Activated CD4-positive, alpha-beta T cell treated with anti-CD3 and anti-CD28 coated beads, Interleukin-2, amount 10 ng/mL, durations not matched to agents 24 days and 14 days (primary cell): ENCODE measurements around the gene BMF. TPM values are rescaled to one million over a fixed set of nuclear protein-coding genes. Genes with fewer than 3 reads are reported as not detected.

Experiments used
- DNase-seq: peaks from one replicate; pipeline ENCODE4 v3.0.0; 2022
- H3K27ac Mint-ChIP-seq: one replicate; pipeline ENCODE4 v1.8.0; 2022; ENCODE audit warnings: mild to moderate bottlenecking, mixed read lengths
- H3K27me3 Mint-ChIP-seq: one replicate; pipeline ENCODE4 v1.8.0; 2022; ENCODE audit warnings: mixed read lengths
- H3K36me3 Mint-ChIP-seq: one replicate; pipeline ENCODE4 v1.8.0; 2022; ENCODE audit warnings: low read depth, mild to moderate bottlenecking, mixed read lengths
- H3K4me1 Mint-ChIP-seq: one replicate; pipeline ENCODE4 v1.8.0; 2021; ENCODE audit warnings: mixed read lengths
- H3K4me3 Mint-ChIP-seq: one replicate; pipeline ENCODE4 v1.8.0; 2022; ENCODE audit warnings: mild to moderate bottlenecking, moderate library complexity, mixed read lengths
- H3K9me3 Mint-ChIP-seq: one replicate; pipeline ENCODE4 v1.8.0; 2021; ENCODE audit warnings: mixed read lengths
- intact Hi-C: fragments of 100-400 bp; cut with micrococcal nuclease; formaldehyde crosslinking; loops from one replicate; pipeline ENCODE4 v1.15.1; 2023
- total RNA-seq: library from RNA; stranded (reverse); gene quantifications from 2 replicates; pipeline ENCODE4 v1.2.3, GENCODE V29; 2022

BMF gene
- total RNA-seq, 1 donor from 2014 or later, result 8.4 TPM

DNA sequence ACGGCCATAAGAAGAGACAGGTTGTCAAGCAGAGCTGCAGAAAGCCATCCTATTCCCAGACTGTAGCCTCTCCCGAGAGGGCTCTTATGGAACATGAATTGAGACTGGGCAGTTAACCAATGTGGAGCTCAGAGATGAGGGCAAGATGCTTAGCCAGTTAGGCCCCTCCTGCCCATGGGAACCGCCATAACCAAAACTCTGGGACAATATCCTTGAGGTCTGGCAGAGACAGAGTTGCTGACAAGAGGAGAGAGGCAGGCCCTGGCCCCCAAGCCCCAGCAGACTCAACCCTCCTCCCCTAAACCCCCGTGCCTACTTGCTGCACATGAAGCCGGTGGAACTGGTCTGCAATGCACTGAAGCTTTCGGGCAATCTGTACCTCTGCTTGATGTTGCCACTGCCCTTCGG lies 4.8 kb downstream of the BMF start:
- Mint-ChIP-seq H3K4me1 (peaks cover 79% of the 10 kb centered on the region), H3K36me3 (peaks cover 23% of the 10 kb centered on the region), H3K27me3 (no peaks in the 10 kb centered on the region), H3K4me3 (no peak overlapping the region), H3K27ac (no peak overlapping the region), H3K9me3 (no peaks in the 10 kb centered on the region)
- no peak for DNase-seq
- intact Hi-C loops, result no loop called here

GRCh38 chr15:40102897-40103858 lies 5.5 kb downstream of the BMF start:
- Mint-ChIP-seq H3K27ac (no peak overlapping the region), H3K36me3 (peaks cover 23% of the 10 kb centered on the region), H3K4me1 (peaks cover 85% of the 10 kb centered on the region), H3K27me3 (no peaks in the 10 kb centered on the region), H3K4me3 (no peak overlapping the region), H3K9me3 (no peaks in the 10 kb centered on the region)
- intact Hi-C loops, result no loop called here
- DNase-seq, result no peak

DNA sequence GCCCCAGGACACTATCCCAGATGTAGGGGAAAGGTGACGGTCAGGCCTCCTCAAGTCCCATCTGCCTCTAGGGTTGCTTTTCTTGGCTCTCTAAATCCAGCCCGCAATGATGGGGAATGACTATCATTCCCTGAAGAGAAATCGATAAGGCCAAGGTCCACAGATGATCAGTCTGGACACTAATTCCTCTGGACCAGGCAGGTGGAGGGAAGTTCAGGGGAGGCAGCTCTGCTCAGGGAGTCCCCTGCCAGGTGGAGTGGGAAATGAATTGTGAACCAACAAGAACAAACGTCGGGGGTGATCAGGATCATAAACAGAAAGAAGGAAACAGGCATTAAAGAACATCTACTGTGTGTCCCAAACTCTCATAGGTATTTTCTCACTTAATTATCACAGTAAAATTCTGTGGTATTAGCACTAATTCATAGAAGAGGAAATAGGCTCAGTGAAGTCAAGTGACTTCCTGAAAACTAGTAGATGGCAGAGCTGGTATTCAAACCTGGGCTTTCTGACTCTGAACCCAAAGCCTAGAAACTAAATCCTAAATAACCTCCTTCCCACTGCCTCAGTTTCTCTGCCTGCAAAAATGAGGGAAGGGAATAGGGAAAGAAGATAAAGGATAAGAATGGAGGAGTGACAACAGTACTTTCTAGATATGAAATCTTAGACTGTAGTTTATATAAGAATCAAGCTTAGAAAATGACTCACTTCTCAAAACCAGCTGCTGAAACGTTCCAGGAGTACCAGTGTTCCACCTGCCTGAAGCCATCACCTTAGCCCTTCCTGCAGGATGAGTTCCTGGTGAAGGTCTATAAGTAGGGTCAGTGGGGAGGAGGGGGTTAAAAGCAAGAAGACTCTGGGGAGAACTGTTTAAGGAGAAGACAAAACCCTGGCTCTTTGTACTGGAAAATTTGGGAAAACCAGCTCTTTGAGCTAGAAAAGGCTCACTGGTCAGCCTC lies 7.5 kb downstream of the BMF start:
- Mint-ChIP-seq H3K27ac (peak overlapping the region; percentile 76), H3K4me1 (peaks cover 84% of the 10 kb centered on the region), H3K4me3 (peak overlapping the region; percentile 30), H3K36me3 (peaks cover 22% of the 10 kb centered on the region), H3K27me3 (no peaks in the 10 kb centered on the region), H3K9me3 (no peaks in the 10 kb centered on the region)
- DNase-seq, result no peak
- intact Hi-C loops, result no loop called here

DNA sequence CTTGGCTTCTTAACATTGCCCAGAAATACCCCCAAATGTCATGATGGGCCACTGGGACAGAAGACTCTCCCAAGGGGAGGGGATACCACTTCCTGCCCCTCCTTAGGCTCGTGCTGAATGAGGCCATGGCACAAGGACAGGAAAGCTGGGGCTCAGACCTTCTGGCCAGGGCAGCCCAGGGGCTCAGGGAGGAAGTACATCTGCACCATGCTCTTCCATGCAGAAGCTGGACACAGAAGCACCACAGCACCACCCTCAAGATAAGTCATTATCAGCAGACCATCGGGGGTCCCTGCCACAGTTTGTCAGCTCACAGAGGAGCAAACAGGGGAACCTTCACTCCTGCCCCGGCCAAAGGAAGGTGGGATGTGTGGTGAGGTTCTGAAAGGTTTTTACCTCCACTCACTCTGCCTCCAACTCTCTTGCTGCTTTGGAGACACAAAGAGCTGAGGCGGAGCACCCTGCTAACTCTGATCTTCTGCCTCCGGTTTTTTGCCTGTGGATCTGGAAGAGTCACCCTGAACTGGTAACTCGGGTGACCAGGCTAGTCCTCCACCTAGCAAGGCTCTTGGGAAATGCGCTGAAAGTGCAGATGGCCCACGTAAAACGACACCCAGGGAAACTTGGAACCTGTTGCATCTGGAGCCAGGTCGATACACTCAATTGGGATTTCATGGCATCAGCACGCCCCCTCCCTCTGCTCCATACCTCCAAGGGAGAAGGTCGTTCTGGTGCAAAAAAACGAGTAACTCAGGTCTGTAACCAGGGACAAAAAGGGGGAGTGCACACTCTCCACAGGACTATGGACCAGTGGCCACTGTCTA lies 8.3 kb downstream of the BMF start:
- H3K27ac Mint-ChIP-seq, result peak overlapping the region; percentile 45
- peak; percentile 59 for DNase-seq
- H3K4me1 Mint-ChIP-seq, result peaks cover 83% of the 10 kb centered on the region
- H3K4me3 Mint-ChIP-seq, result peak overlapping the region; percentile 20
- H3K9me3 Mint-ChIP-seq, result no peaks in the 10 kb centered on the region
- H3K36me3 Mint-ChIP-seq, result peaks cover 22% of the 10 kb centered on the region
- H3K27me3 Mint-ChIP-seq, result no peaks in the 10 kb centered on the region
- intact Hi-C loops, result no loop called here

- peak; percentile 92 for DNase-seq
- peak overlapping the region; percentile 79 for H3K4me3 Mint-ChIP-seq
- H3K4me1 Mint-ChIP-seq, result peaks cover 79% of the 10 kb centered on the region
- peak overlapping the region; percentile 97 for H3K27ac Mint-ChIP-seq
- no peaks in the 10 kb centered on the region for H3K9me3 Mint-ChIP-seq
- no peaks in the 10 kb centered on the region for H3K27me3 Mint-ChIP-seq
- peaks cover 21% of the 10 kb centered on the region for H3K36me3 Mint-ChIP-seq
- intact Hi-C loops, result loop anchor here (1.0 to 2.0 kb wide), 3 partner anchors 9 to 54 kb away; no protein-coding TSS in a partner anchor
Measured at GRCh38 chr15:40098489-40099261, 10.0 kb downstream of the BMF start.

DNA sequence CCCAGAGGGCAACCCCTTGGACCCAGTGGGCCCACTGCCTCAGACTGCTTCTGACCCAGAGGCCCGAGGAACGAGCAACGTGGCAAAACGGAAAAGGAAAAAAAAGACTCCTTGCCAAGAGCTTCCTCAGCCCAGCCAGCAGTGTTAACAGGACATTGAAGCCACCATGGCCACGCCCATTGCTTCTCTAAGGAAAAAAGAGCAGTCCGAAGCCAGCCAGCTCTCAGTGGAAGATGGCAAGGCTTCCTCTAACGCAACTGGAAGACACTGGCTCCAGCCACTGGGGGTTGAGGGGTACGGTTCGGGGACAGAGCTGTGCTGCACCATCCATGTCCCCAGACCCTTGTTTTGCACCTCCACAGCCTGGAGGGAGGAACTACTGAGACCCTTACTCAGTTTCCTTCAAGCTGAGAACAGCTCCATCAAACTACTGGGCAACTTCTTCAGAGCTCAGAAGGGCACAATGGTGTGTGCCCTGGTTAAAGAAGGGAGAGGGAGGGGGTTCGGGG lies 10.7 kb downstream of the BMF start:
- peak; percentile 64 for DNase-seq
- intact Hi-C loops, result loop anchor here (1.0 to 2.0 kb wide), 3 partner anchors 9 to 53 kb away; no protein-coding TSS in a partner anchor
- H3K27ac Mint-ChIP-seq, result peak overlapping the region; percentile 97
- H3K9me3 Mint-ChIP-seq, result no peaks in the 10 kb centered on the region
- peaks cover 84% of the 10 kb centered on the region for H3K4me1 Mint-ChIP-seq
- peak overlapping the region; percentile 79 for H3K4me3 Mint-ChIP-seq
- H3K36me3 Mint-ChIP-seq, result peaks cover 20% of the 10 kb centered on the region
- H3K27me3 Mint-ChIP-seq, result no peaks in the 10 kb centered on the region

DNA sequence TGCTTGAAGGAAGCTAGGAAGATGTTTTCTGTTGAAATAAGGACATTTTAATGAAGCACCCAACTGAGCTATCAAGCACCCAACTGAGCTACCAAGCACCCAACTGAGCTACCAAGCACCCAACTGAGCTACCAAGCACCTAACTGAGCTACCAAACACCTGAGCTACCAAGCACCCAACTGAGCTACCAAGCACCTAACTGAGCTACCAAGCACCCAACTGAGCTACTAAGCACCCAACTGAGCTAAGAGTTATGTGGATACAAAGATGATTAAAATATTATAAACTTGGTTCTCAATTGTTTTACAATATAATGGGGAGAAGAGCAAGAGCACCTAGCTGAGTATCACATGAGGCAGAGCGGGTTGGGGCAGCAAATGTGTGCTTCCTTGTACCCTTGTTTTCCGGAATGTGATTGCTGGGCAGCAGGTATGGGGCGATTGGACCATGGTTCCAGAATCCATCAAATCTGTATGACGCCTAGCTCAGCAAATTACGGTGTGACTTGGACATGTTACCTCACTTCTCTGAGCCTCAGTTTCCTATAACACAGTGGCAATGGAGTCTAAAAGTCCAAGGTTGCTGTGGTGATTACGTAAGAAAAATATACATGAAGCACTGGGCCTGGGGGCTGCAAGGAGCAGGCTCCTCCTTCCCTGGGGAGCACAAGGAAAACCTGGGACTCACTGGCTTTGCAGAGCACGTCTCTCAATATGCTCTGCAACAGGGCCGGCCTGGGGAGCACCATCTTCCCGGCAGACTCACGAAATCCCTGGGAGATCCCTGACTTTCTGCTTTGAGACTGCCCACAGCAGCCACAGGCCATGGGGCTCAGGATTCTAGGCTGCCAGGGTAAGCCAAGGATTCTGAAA lies 11.3 kb downstream of the BMF start:
- no peaks in the 10 kb centered on the region for H3K27me3 Mint-ChIP-seq
- H3K4me1 Mint-ChIP-seq, result peaks cover 81% of the 10 kb centered on the region
- peak overlapping the region; percentile 97 for H3K27ac Mint-ChIP-seq
- H3K4me3 Mint-ChIP-seq, result peak overlapping the region; percentile 43
- DNase-seq, result no peak
- intact Hi-C loops, result no loop called here
- no peaks in the 10 kb centered on the region for H3K9me3 Mint-ChIP-seq
- peaks cover 16% of the 10 kb centered on the region for H3K36me3 Mint-ChIP-seq

- Mint-ChIP-seq H3K27me3 (no peaks in the 10 kb centered on the region), H3K4me1 (peaks cover 74% of the 10 kb centered on the region), H3K9me3 (no peaks in the 10 kb centered on the region), H3K4me3 (peak overlapping the region; percentile 14), H3K27ac (peak overlapping the region; percentile 86), H3K36me3 (peaks cover 19% of the 10 kb centered on the region)
- DNase-seq, result no peak
- intact Hi-C loops, result no loop called here
Measured at GRCh38 chr15:40096094-40096891, 12.4 kb downstream of the BMF start.

GRCh38 chr15:40095371-40096093 lies 13.1 kb downstream of the BMF start:
- Mint-ChIP-seq H3K27ac (peak overlapping the region; percentile 86), H3K4me3 (peak overlapping the region; percentile 35), H3K4me1 (peaks cover 66% of the 10 kb centered on the region), H3K36me3 (peaks cover 15% of the 10 kb centered on the region), H3K9me3 (no peaks in the 10 kb centered on the region), H3K27me3 (no peaks in the 10 kb centered on the region)
- intact Hi-C loops, result no loop called here
- DNase-seq, result no peak

DNA sequence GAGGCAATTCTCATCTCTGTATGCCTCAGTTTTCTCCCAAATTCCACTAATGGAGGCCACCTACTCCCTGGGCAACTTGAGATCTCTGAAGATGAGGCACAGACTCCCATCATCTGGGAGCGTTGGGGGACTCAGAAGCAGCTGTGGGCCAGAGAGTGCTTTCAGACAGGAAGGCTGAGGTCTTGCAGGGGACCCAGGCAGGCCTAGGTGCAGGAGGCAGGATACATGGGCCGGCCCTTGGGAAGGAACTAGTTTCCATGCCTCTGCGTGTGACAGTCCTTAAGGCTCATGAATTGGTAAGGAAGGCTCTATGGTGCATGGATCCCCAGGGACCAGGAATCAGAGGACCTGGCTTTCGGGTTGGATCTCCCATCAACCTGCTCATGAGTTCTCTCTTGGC lies 14.5 kb downstream of the BMF start:
- intact Hi-C loops, result no loop called here
- Mint-ChIP-seq H3K4me1 (peaks cover 54% of the 10 kb centered on the region), H3K36me3 (peaks cover 14% of the 10 kb centered on the region), H3K4me3 (no peak overlapping the region), H3K27ac (no peak overlapping the region), H3K27me3 (no peaks in the 10 kb centered on the region), H3K9me3 (no peaks in the 10 kb centered on the region)
- no peak for DNase-seq
